HepG2 (cell line): ENCODE data around the gene DPM1. TPM values are rescaled to one million over a fixed set of nuclear protein-coding genes. Genes with fewer than 3 reads are reported as not detected.
A peak's percentile ranks its signal among the peaks of the same experiment; 100 is the strongest.

Source experiments
- CHCHD3 ChIP-seq: sonication (generic); formaldehyde crosslinking; IDR thresholded peaks from 2 replicates; pipeline ENCODE4 v1.8.0; 2022; ENCODE audit warnings: mild to moderate bottlenecking, missing genetic modification reagents, moderate library complexity
- ELF4 ChIP-seq: sonication (generic); formaldehyde crosslinking; IDR thresholded peaks from 2 replicates; pipeline ENCODE4 v1.5.0; 2020; ENCODE audit warnings: missing genetic modification reagents, mild to moderate bottlenecking, moderate library complexity, borderline replicate concordance
- GPN1 ChIP-seq: sonication (generic); formaldehyde crosslinking; IDR thresholded peaks from 2 replicates; pipeline ENCODE4 v1.5.1; 2020; ENCODE audit warnings: missing genetic modification reagents, borderline replicate concordance
- HNF4G ChIP-seq, 2 experiments: sonication (generic) in 1 of 2; formaldehyde crosslinking in 1 of 2; IDR thresholded peaks; 2 replicates each; pipeline versions ENCODE4 v1.4.0 to v1.6.1; 2011 to 2020; ENCODE audit warnings: borderline replicate concordance in 2 of 2, low read depth in 2 of 2, mild to moderate bottlenecking in 2 of 2, low read length in 1 of 2, missing genetic modification reagents in 1 of 2, moderate library complexity in 1 of 2
- KLF15 ChIP-seq: sonication (generic); formaldehyde crosslinking; IDR thresholded peaks from 2 replicates; pipeline ENCODE4 v1.8.1; 2023; ENCODE audit warnings: borderline replicate concordance, mild to moderate bottlenecking, inconsistent platforms, missing genetic modification reagents, mixed read lengths
- NRL ChIP-seq: sonication (generic); formaldehyde crosslinking; IDR thresholded peaks from 2 replicates; pipeline ENCODE4 v1.5.0; 2020; ENCODE audit warnings: missing genetic modification reagents, mild to moderate bottlenecking, moderate library complexity, borderline replicate concordance
- PLRG1 ChIP-seq: fragments of 450-650 bp; conservative IDR thresholded peaks from 2 replicates; pipeline ENCODE4 v1.6.1; 2016
- SIN3A ChIP-seq: IDR thresholded peaks from 2 replicates; pipeline ENCODE4 v1.6.1; 2011; ENCODE audit warnings: low read depth, mild to moderate bottlenecking, control low read depth, low read length, borderline replicate concordance
- SP4 ChIP-seq: sonication (generic); formaldehyde crosslinking; IDR thresholded peaks from 2 replicates; pipeline ENCODE4 v1.8.1; 2023; ENCODE audit warnings: mild to moderate bottlenecking, missing genetic modification reagents
- YEATS4 ChIP-seq: sonication (generic); formaldehyde crosslinking; IDR thresholded peaks from 2 replicates; pipeline ENCODE4 v1.4.0; 2020; ENCODE audit warnings: missing genetic modification reagents, borderline replicate concordance
- ZMYM4 ChIP-seq: sonication (generic); formaldehyde crosslinking; IDR thresholded peaks from 2 replicates; pipeline ENCODE4 v1.8.1; 2023; ENCODE audit warnings: mild to moderate bottlenecking, missing genetic modification reagents
- ZNF331 ChIP-seq: sonication (generic); formaldehyde crosslinking; IDR thresholded peaks from 2 replicates; pipeline ENCODE4 v1.4.0; 2020; ENCODE audit warnings: missing genetic modification reagents
- ZNF382 ChIP-seq: sonication (generic); formaldehyde crosslinking; IDR thresholded peaks from 2 replicates; pipeline ENCODE4 v1.5.0; 2020; ENCODE audit warnings: missing genetic modification reagents, mild to moderate bottlenecking, borderline replicate concordance
- ZNF430 ChIP-seq: sonication (generic); formaldehyde crosslinking; IDR thresholded peaks from 2 replicates; pipeline ENCODE4 v1.9.0; 2021; ENCODE audit warnings: mild to moderate bottlenecking, missing genetic modification reagents
- ZNF552 ChIP-seq: sonication (generic); formaldehyde crosslinking; IDR thresholded peaks from 2 replicates; pipeline ENCODE4 v1.9.0; 2022; ENCODE audit warnings: missing genetic modification reagents, mild to moderate bottlenecking, borderline replicate concordance
- ZNF557 ChIP-seq: sonication (generic); formaldehyde crosslinking; IDR thresholded peaks from 2 replicates; pipeline ENCODE4 v1.4.0; 2020; ENCODE audit warnings: missing genetic modification reagents
- ZNF607 ChIP-seq: sonication (generic); formaldehyde crosslinking; IDR thresholded peaks from 2 replicates; pipeline ENCODE4 v1.5.1; 2020; ENCODE audit warnings: missing genetic modification reagents, mild to moderate bottlenecking, borderline replicate concordance
- ZNF724P ChIP-seq: sonication (generic); formaldehyde crosslinking; IDR thresholded peaks from 2 replicates; pipeline ENCODE4 v1.8.0; 2022; ENCODE audit warnings: missing genetic modification reagents, borderline replicate concordance
- polyA plus RNA-seq, 8 experiments: library from polyadenylated mRNA; depleted of rRNA in 3 of 8; stranded (reverse) in 7 of 8; unstranded in 1 of 8; fragments of >200 nt; fragmentation: Illumina TruSeq in 4 of 8; extraction: Trizol in 4 of 8; gene quantifications; 2 replicates each; pipeline versions ENCODE4 v1.2.1 to v1.2.3, GENCODE V29; 2011 to 2016; ENCODE audit warnings: low read depth in 4 of 8, missing spikeins in 1 of 8, mixed read lengths in 1 of 8; ENCODE audit not compliant: insufficient read depth in 1 of 8
- total RNA-seq, 5 experiments: library from RNA; depleted of rRNA; stranded (reverse); fragments of >200 nt; fragmentation: Illumina TruSeq; extraction: Trizol; gene quantifications; 2 replicates each; pipeline ENCODE4 v1.2.3, GENCODE V29; 2016; ENCODE audit warnings: low read depth in 1 of 5
- TF ChIP-seq, protein P1 (sequence below): sonication (generic); formaldehyde crosslinking; conservative IDR thresholded peaks from 2 replicates; pipeline ENCODE4 v1.4.0; 2020; ENCODE audit warnings: mild to moderate bottlenecking, missing genetic modification reagents, moderate library complexity
- TF ChIP-seq, protein P2 (sequence below): sonication (generic); formaldehyde crosslinking; conservative IDR thresholded peaks from 2 replicates; pipeline ENCODE4 v1.4.0; 2020; ENCODE audit warnings: missing genetic modification reagents
- TF ChIP-seq, protein P3 (sequence below): sonication (generic); formaldehyde crosslinking; IDR thresholded peaks from 2 replicates; pipeline ENCODE4 v1.4.0; 2020; ENCODE audit warnings: mild to moderate bottlenecking, missing genetic modification reagents
- TF ChIP-seq, protein P4 (sequence below): IDR thresholded peaks from 2 replicates; pipeline ENCODE4 v1.6.1; 2016; ENCODE audit warnings: low read depth, control low read depth

DPM1 gene
- total and polyA plus RNA-seq, 2 of the 13 experiments (the other 11 are each of a cell fraction or from before 2014, with no cell fraction given), result 83.2 to 161 TPM

DNA sequence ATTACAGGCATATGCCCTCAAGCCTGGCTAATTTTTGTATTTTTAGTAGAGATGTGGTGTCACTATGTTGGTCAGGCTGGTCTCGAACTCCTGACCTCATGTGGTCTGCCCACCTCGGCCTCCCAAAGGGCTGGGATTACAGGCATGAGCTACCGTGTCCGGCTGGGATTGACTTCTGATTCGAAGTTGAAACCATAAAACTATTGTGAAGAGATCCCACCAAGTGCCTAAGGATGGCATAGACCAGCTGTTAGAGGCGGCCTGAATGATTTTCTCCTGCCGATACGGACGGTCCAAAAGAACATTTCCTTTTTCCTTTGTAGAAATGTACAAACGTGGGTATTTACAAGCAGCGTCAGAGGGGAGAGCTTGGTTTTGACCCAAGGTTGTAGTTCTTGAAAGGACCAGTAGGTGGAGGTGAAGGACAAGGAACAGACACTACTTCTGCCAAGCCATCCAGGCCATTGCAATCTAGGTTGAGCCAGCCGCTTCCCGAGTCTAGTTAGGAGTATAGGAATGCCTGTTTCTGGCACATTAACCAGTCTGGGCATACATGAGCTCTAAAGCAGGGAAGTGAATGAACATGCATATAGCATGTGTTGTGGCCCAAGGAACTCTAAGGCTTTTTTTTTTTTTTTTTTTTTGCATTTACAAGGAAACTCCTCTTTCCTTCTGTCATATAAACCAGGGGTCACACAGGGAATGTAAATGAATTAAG lies 29.3 kb upstream of the DPM1 start (continued):
- TF ChIP-seq HNF4G (IDR thresholded peaks at IDR 0.05; ENCODE audit: borderline replicate concordance, low read depth, low read length) (no peak), HNF4G (CRISPR knock-in tag; IDR thresholded peaks at IDR 0.05; ENCODE audit: borderline replicate concordance, low read depth) (no peak), ZMYM4 (CRISPR knock-in tag) (no peak), SP4 (peak; percentile 34; the same call in 1 of the 2 replicates), ZNF607 (CRISPR knock-in tag) (no peak), ZNF382 (CRISPR knock-in tag) (no peak), CHCHD3 (CRISPR knock-in tag) (no peak), YEATS4 (CRISPR knock-in tag) (no peak), ZNF552 (CRISPR knock-in tag) (no peak), KLF15 (no peak), ELF4 (CRISPR knock-in tag) (no peak), ZNF430 (CRISPR knock-in tag) (no peak), PLRG1 (no peak), ZNF331 (CRISPR knock-in tag) (0 out of 2 replicates have a peak, but pooled peaks have one; percentile 43), ZNF557 (CRISPR knock-in tag) (no peak), NRL (CRISPR knock-in tag) (no peak), SIN3A (no peak), ZNF724P (no peak), GPN1 (CRISPR knock-in tag) (no peak)
- TF ChIP-seq, protein P1, sequence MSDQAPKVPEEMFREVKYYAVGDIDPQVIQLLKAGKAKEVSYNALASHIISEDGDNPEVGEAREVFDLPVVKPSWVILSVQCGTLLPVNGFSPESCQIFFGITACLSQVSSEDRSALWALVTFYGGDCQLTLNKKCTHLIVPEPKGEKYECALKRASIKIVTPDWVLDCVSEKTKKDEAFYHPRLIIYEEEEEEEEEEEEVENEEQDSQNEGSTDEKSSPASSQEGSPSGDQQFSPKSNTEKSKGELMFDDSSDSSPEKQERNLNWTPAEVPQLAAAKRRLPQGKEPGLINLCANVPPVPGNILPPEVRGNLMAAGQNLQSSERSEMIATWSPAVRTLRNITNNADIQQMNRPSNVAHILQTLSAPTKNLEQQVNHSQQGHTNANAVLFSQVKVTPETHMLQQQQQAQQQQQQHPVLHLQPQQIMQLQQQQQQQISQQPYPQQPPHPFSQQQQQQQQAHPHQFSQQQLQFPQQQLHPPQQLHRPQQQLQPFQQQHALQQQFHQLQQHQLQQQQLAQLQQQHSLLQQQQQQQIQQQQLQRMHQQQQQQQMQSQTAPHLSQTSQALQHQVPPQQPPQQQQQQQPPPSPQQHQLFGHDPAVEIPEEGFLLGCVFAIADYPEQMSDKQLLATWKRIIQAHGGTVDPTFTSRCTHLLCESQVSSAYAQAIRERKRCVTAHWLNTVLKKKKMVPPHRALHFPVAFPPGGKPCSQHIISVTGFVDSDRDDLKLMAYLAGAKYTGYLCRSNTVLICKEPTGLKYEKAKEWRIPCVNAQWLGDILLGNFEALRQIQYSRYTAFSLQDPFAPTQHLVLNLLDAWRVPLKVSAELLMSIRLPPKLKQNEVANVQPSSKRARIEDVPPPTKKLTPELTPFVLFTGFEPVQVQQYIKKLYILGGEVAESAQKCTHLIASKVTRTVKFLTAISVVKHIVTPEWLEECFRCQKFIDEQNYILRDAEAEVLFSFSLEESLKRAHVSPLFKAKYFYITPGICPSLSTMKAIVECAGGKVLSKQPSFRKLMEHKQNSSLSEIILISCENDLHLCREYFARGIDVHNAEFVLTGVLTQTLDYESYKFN, result no peak
- TF ChIP-seq, protein P2, sequence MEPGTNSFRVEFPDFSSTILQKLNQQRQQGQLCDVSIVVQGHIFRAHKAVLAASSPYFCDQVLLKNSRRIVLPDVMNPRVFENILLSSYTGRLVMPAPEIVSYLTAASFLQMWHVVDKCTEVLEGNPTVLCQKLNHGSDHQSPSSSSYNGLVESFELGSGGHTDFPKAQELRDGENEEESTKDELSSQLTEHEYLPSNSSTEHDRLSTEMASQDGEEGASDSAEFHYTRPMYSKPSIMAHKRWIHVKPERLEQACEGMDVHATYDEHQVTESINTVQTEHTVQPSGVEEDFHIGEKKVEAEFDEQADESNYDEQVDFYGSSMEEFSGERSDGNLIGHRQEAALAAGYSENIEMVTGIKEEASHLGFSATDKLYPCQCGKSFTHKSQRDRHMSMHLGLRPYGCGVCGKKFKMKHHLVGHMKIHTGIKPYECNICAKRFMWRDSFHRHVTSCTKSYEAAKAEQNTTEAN, result no peak
- TF ChIP-seq, protein P3, sequence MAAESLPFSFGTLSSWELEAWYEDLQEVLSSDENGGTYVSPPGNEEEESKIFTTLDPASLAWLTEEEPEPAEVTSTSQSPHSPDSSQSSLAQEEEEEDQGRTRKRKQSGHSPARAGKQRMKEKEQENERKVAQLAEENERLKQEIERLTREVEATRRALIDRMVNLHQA (CRISPR knock-in tag), result no peak
- TF ChIP-seq, protein P4, sequence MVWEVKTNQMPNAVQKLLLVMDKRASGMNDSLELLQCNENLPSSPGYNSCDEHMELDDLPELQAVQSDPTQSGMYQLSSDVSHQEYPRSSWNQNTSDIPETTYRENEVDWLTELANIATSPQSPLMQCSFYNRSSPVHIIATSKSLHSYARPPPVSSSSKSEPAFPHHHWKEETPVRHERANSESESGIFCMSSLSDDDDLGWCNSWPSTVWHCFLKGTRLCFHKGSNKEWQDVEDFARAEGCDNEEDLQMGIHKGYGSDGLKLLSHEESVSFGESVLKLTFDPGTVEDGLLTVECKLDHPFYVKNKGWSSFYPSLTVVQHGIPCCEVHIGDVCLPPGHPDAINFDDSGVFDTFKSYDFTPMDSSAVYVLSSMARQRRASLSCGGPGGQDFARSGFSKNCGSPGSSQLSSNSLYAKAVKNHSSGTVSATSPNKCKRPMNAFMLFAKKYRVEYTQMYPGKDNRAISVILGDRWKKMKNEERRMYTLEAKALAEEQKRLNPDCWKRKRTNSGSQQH (CRISPR knock-in tag), result no peak
